A673 (cell line): ENCODE measurements around the gene REV1. TPM values are rescaled to one million over a fixed set of nuclear protein-coding genes. Genes with fewer than 3 reads are reported as not detected.

ENCODE experiments used
- BruUV-seq: library from RNA; stranded (reverse); fragments of 400-500 nt; replicated peaks from 2 replicates; lab custom pipeline; 2021; lab: Mats Ljungman, UMichigan
- CTCF ChIA-PET: fragments of 300-600 bp; sonication (Branson Sonifier 250); formaldehyde crosslinking; loops from one replicate; lab custom pipeline; 2022; ENCODE audit warnings: antibody characterized with exemption; lab: Charles Lee
- POLR2A ChIA-PET: fragments of 300-600 bp; sonication (Branson Sonifier 250); formaldehyde crosslinking; loops from one replicate; lab custom pipeline; 2022; ENCODE audit warnings: antibody characterized with exemption; ENCODE audit not compliant: low non-redundant PET; lab: Charles Lee
- DNase-seq: peaks from one replicate; pipeline ENCODE4 v3.0.0-alpha.2; 2015; ENCODE audit warnings: low spot score
- H3K27ac ChIP-seq: fragments of 200-600 bp; sonication (generic); 2 replicates; pipeline ENCODE4 v1.5.1; 2016; ENCODE audit warnings: mixed run types, low read depth, mild to moderate bottlenecking, mixed read lengths, antibody characterized with exemption, low read length; ENCODE audit not compliant: poor library complexity, severe bottlenecking
- H3K27me3 ChIP-seq: fragments of 200-600 bp; sonication (generic); replicated peaks from 2 replicates; pipeline ENCODE4 v1.6.1; 2017; ENCODE audit warnings: mixed run types, low read depth, mild to moderate bottlenecking, mixed read lengths, antibody characterized with exemption, low read length; ENCODE audit not compliant: insufficient read depth, poor library complexity
- H3K36me3 ChIP-seq: fragments of 200-600 bp; sonication (generic); 2 replicates; pipeline ENCODE4 v1.6.1; 2016; ENCODE audit warnings: mixed run types, mild to moderate bottlenecking, mixed read lengths, antibody characterized with exemption, low read length; ENCODE audit not compliant: insufficient read depth, poor library complexity, severe bottlenecking
- H3K4me1 ChIP-seq: fragments of 200-600 bp; sonication (generic); 2 replicates; pipeline ENCODE4 v1.6.1; 2017; ENCODE audit warnings: mixed run types, mild to moderate bottlenecking, mixed read lengths, antibody characterized with exemption, low read length; ENCODE audit not compliant: insufficient read depth, poor library complexity, severe bottlenecking
- H3K4me3 ChIP-seq: fragments of 200-600 bp; sonication (generic); 2 replicates; pipeline ENCODE4 v1.5.1; 2016; ENCODE audit warnings: low read depth, mixed run types, mild to moderate bottlenecking, mixed read lengths, low read length; ENCODE audit not compliant: poor library complexity, severe bottlenecking
- H3K9me3 ChIP-seq: fragments of 200-600 bp; sonication (generic); 2 replicates; pipeline ENCODE4 v1.6.1; 2016; ENCODE audit warnings: mixed run types, low read depth, mild to moderate bottlenecking, mixed read lengths, antibody characterized with exemption, low read length; ENCODE audit not compliant: poor library complexity, severe bottlenecking
- CTCF ChIP-seq: fragments of 300-800, 200-600 bp; sonication (generic); conservative IDR thresholded peaks from 2 replicates; pipeline ENCODE4 v1.5.1; 2017; ENCODE audit warnings: low read depth, mild to moderate bottlenecking, antibody characterized with exemption, low read length, moderate library complexity, mixed read lengths
- EZH2 ChIP-seq: fragments of 200-600 bp; sonication (generic); IDR thresholded peaks from 2 replicates; pipeline ENCODE4 v1.6.1; 2017; ENCODE audit warnings: borderline replicate concordance, low read depth, mild to moderate bottlenecking, mixed read lengths, antibody characterized with exemption, low read length; ENCODE audit not compliant: poor library complexity, severe bottlenecking
- intact Hi-C: fragments of 100-400 bp; cut with micrococcal nuclease; formaldehyde crosslinking; loops from one replicate; pipeline ENCODE4 v1.10.0; 2022; ENCODE audit not compliant: unreplicated experiment
- total RNA-seq: library from RNA; stranded (reverse); gene quantifications from 2 replicates; pipeline ENCODE4 v1.2.3, GENCODE V29; 2021

Gene REV1
- total RNA-seq, 1 experiment from 2014 or later: 38.1 TPM

GRCh38 chr2:99410276-99410675 is 79.5 kb downstream of the REV1 start:
- Histone ChIP-seq H3K36me3 (peaks cover 31% of the 10 kb centered on the region), H3K27me3 (no peaks in the 10 kb centered on the region), H3K4me1 (no peaks in the 10 kb centered on the region), H3K4me3 (no peak overlapping the region), H3K9me3 (no peaks in the 10 kb centered on the region), H3K27ac (no peak overlapping the region)
- CTCF ChIA-PET: no interaction called here
- no peak for TF ChIP-seq CTCF
- no peak for TF ChIP-seq EZH2
- POLR2A ChIA-PET: no interaction called here
- intact Hi-C loops: no loop called here
- no peak for DNase-seq
- no TSS peak for BruUV-seq

GRCh38 chr2:99406137-99406536 is 83.7 kb downstream of the REV1 start:
- Histone ChIP-seq H3K36me3 (peaks cover 59% of the 10 kb centered on the region), H3K27me3 (no peaks in the 10 kb centered on the region), H3K27ac (no peak overlapping the region), H3K4me3 (no peak overlapping the region), H3K4me1 (no peaks in the 10 kb centered on the region), H3K9me3 (no peaks in the 10 kb centered on the region)
- ChIA-PET CTCF (no interaction called here), POLR2A (no interaction called here)
- TF ChIP-seq EZH2 (no peak), CTCF (no peak)
- intact Hi-C loops: no loop called here
- DNase-seq: no peak
- no TSS peak for BruUV-seq

- CTCF ChIA-PET: no interaction called here
- POLR2A ChIA-PET: no interaction called here
- no peak for TF ChIP-seq CTCF
- no peak for TF ChIP-seq EZH2
- Histone ChIP-seq H3K27me3 (no peaks in the 10 kb centered on the region), H3K36me3 (peaks cover 62% of the 10 kb centered on the region), H3K4me3 (no peak overlapping the region), H3K4me1 (no peaks in the 10 kb centered on the region), H3K9me3 (no peaks in the 10 kb centered on the region), H3K27ac (no peak overlapping the region)
- DNase-seq: no peak
- no TSS peak for BruUV-seq
- intact Hi-C loops: loop anchor here (2.0 kb wide), 1 partner anchor 68 kb away; the partner anchor contains the start of genes EIF5B and TXNDC9
These were observed 84.8 kb downstream of the REV1 start for GRCh38 chr2:99404797-99405669.
